ENCODE results near the gene MAPRE3.

Gene MAPRE3

DNA sequence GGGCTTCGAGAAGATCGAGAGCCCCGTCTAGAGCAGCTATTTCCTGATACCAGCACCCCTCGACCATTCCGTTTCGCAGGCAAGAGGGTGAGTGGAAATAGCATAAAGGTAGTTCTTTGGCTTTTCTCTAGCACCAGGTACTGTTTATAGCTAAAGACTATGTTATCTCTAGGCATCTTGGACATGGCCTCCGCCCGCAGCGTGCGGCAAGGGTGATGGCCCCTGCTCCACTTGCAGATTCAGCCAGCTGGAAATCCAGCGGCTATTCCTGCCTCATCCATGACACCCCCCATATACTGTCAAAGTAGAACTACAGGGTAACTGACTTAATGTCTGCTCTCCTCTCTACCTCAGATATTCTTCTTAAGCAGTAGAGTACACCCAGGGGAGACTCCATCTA, 84.3 kb downstream of the MAPRE3 start:
- no peak overlapping the region for H3K4me3 Mint-ChIP-seq
- H3K27ac Mint-ChIP-seq, result no peak overlapping the region
- H3K4me1 Mint-ChIP-seq, result peaks cover 15% of the 10 kb centered on the region
- H3K27me3 Mint-ChIP-seq, result no peaks in the 10 kb centered on the region
- ATAC-seq (ENCODE audit: low read depth), result no peak
- peaks cover 20% of the 10 kb centered on the region for H3K36me3 Mint-ChIP-seq
- no peaks in the 10 kb centered on the region for H3K9me3 Mint-ChIP-seq
- DNase-seq (ENCODE audit: low spot score in 2 of 2), result no peak

DNA sequence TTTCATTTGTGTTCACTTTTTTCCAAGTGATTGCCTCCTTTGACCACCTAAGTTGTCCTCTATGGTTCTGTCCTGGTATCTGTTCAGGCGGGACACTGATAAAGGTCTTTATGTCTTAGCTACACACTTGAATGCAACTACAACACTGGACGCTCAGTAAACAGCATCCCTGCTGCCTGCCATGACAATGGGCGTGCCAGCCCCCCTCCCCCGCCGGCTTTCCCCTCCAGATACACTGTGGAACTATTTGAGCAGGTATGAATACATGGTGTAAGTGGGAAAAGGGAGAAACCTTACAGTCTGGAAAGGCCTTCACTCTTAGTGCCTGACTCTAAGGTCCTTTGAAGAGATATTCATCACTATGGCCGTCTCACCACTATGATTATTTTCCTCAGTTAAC, 86.7 kb downstream of the MAPRE3 start:
- no peak for DNase-seq (ENCODE audit: low spot score in 2 of 2)
- no peak for ATAC-seq (ENCODE audit: low read depth)
- H3K27me3 Mint-ChIP-seq, result no peaks in the 10 kb centered on the region
- no peak overlapping the region for H3K4me3 Mint-ChIP-seq
- no peaks in the 10 kb centered on the region for H3K9me3 Mint-ChIP-seq
- peaks cover 20% of the 10 kb centered on the region for H3K36me3 Mint-ChIP-seq
- no peak overlapping the region for H3K27ac Mint-ChIP-seq
- peaks cover 5% of the 10 kb centered on the region for H3K4me1 Mint-ChIP-seq

DNA sequence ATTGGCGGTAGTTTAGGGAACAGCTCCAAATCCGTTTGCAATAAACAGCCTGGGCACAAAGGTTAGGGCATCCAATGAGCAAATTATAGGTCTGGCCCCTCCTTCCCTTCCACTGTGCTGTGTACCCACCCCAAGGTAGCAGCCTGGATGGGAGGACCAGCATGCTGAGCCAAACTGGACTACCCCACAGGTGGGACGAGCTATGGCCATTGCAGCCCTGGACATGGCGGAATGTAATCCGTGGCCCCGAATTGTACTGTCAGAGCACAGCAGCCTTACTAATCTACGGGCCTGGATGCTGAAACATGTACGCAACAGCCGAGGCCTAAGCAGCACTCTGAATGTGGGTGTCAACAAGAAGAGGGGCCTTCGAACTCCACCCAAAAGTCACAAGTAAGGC, 87.8 kb downstream of the MAPRE3 start:
- Mint-ChIP-seq H3K27me3 (no peaks in the 10 kb centered on the region), H3K9me3 (no peaks in the 10 kb centered on the region), H3K4me3 (no peak overlapping the region), H3K36me3 (peaks cover 23% of the 10 kb centered on the region), H3K27ac (no peak overlapping the region), H3K4me1 (peaks cover 7% of the 10 kb centered on the region)
- DNase-seq (ENCODE audit: low spot score in 2 of 2) (no peak), ATAC-seq (ENCODE audit: low read depth) (no peak)

GRCh38 chr2:27059141-27059820, 88.8 kb downstream of the MAPRE3 start:
- peaks cover 18% of the 10 kb centered on the region for H3K36me3 Mint-ChIP-seq
- H3K27me3 Mint-ChIP-seq, result no peaks in the 10 kb centered on the region

GRCh38 chr2:27060323-27060722, 89.9 kb downstream of the MAPRE3 start:
- Mint-ChIP-seq H3K9me3 (no peaks in the 10 kb centered on the region), H3K4me3 (no peak overlapping the region), H3K4me1 (peaks cover 7% of the 10 kb centered on the region), H3K36me3 (peaks cover 13% of the 10 kb centered on the region), H3K27me3 (no peaks in the 10 kb centered on the region), H3K27ac (no peak overlapping the region)
- ATAC-seq (ENCODE audit: low read depth), result no peak
- no peak for DNase-seq (ENCODE audit: low spot score in 2 of 2)

More at GRCh38 chr2:27059141-27059820, 88.8 kb downstream of the MAPRE3 start:
- ATAC-seq (ENCODE audit: low read depth), result no peak
- no peaks in the 10 kb centered on the region for H3K9me3 Mint-ChIP-seq
- peaks cover 10% of the 10 kb centered on the region for H3K4me1 Mint-ChIP-seq
- no peak overlapping the region for H3K27ac Mint-ChIP-seq
- no peak overlapping the region for H3K4me3 Mint-ChIP-seq
- no peak for DNase-seq (ENCODE audit: low spot score in 2 of 2)

DNA sequence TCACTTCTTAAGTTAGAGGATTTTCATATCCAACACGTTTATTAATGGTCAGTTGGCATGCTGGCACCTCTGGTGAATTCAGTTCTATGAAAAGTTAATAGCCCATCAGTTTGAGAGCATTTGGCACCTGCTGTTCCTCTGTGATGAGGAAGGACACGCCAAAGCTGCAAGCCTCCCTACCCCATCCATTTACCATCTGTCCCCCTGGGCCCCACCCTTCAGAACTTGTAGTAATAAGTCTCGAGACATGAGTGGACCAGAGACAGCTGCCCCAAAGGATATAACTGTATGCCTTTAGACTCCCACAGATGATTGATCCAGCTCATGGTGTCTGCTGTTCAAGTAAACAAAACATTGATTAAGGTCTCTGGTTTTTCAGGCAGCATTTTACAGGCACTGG, 94.7 kb downstream of the MAPRE3 start:
- peaks cover 23% of the 10 kb centered on the region for H3K36me3 Mint-ChIP-seq
- H3K4me1 Mint-ChIP-seq, result peaks cover 26% of the 10 kb centered on the region
- H3K27ac Mint-ChIP-seq, result no peak overlapping the region

GRCh38 chr2:27067385-27067784, 96.9 kb downstream of the MAPRE3 start:
- DNase-seq (ENCODE audit: low spot score in 2 of 2) (no peak), ATAC-seq (ENCODE audit: low read depth) (no peak)
- H3K36me3 Mint-ChIP-seq, result peaks cover 23% of the 10 kb centered on the region
- no peaks in the 10 kb centered on the region for H3K9me3 Mint-ChIP-seq
- H3K27me3 Mint-ChIP-seq, result no peaks in the 10 kb centered on the region
- no peak overlapping the region for H3K4me3 Mint-ChIP-seq
- H3K27ac Mint-ChIP-seq, result no peak overlapping the region
- peaks cover 32% of the 10 kb centered on the region for H3K4me1 Mint-ChIP-seq

More for the DNA sequence above, 94.7 kb downstream of the MAPRE3 start:
- no peaks in the 10 kb centered on the region for H3K27me3 Mint-ChIP-seq
- H3K9me3 Mint-ChIP-seq, result no peaks in the 10 kb centered on the region
- DNase-seq (ENCODE audit: low spot score in 2 of 2) (no peak), ATAC-seq (ENCODE audit: low read depth) (no peak)
- no peak overlapping the region for H3K4me3 Mint-ChIP-seq

DNA sequence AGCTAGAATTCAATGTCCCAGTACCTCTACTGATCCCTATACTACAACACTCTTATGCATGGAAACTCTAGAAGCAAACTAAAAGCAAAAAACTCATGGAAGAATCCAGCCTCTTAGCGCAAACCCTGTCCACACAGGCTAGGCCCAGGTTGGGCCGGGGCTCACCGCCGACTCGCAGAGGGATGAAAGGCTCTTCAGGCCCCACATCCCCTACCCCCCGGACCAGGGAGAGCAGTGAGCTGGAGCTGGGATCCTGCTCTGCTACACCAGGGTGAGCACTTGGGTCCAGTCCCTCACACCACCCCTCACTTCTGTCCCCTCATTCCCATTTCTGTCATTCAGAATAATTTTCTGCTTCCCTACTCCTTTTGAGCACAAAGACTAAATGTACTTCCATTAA, 99.0 kb downstream of the MAPRE3 start:
- H3K4me1 Mint-ChIP-seq, result peaks cover 28% of the 10 kb centered on the region
- H3K27ac Mint-ChIP-seq, result peak overlapping the region; percentile 93
- ATAC-seq (ENCODE audit: low read depth) (no peak), DNase-seq (ENCODE audit: low spot score in 2 of 2) (no peak)
- no peaks in the 10 kb centered on the region for H3K27me3 Mint-ChIP-seq
- no peaks in the 10 kb centered on the region for H3K9me3 Mint-ChIP-seq
- H3K4me3 Mint-ChIP-seq, result no peak overlapping the region
- H3K36me3 Mint-ChIP-seq, result peaks cover 19% of the 10 kb centered on the region

GRCh38 chr2:27069961-27070618, 99.7 kb downstream of the MAPRE3 start:
- peaks cover 19% of the 10 kb centered on the region for H3K36me3 Mint-ChIP-seq
- H3K4me3 Mint-ChIP-seq, result peak overlapping the region; percentile 98
- DNase-seq (ENCODE audit: low spot score in 2 of 2) (no peak), ATAC-seq (ENCODE audit: low read depth) (no peak)
- H3K27ac Mint-ChIP-seq, result peak overlapping the region; percentile 93
- H3K9me3 Mint-ChIP-seq, result no peaks in the 10 kb centered on the region
- H3K4me1 Mint-ChIP-seq, result peaks cover 34% of the 10 kb centered on the region
- no peaks in the 10 kb centered on the region for H3K27me3 Mint-ChIP-seq

DNA sequence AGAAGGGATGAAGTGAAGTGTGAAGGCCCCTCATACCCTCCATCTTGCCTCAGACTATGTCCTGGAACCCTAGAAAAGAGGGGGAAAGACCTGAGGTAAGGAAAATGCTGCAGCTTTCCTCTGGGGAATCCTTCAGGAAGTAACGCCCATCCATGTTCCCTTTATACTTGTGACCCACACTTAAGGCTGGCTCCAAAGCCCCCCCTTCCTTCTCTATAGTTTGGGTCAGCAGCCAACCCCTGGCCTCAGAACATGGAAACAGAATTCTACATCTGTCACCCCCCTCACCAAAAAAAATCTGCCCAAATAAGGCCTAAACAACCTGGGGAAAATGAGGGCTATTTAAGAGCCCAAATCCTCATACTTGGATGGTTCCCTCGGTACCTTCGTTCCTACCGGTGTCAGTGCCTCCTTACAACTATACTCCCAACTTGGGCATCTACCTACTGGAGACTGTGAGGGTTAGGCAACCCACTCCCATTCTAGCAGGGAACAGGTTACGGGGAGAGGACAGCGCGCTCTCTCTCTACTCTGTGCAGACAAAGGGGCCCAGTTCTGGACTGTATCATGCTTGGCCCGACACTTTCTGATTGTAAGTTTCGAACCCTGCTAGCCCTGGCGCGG, 100.3 kb downstream of the MAPRE3 start:
- DNase-seq (ENCODE audit: low spot score in 2 of 2) (no peak), ATAC-seq (ENCODE audit: low read depth) (peak; percentile 2)
- Mint-ChIP-seq H3K27me3 (no peaks in the 10 kb centered on the region), H3K4me1 (peaks cover 34% of the 10 kb centered on the region), H3K27ac (peak overlapping the region; percentile 93), H3K4me3 (peak overlapping the region; percentile 98), H3K36me3 (peaks cover 17% of the 10 kb centered on the region), H3K9me3 (no peaks in the 10 kb centered on the region)

DNA sequence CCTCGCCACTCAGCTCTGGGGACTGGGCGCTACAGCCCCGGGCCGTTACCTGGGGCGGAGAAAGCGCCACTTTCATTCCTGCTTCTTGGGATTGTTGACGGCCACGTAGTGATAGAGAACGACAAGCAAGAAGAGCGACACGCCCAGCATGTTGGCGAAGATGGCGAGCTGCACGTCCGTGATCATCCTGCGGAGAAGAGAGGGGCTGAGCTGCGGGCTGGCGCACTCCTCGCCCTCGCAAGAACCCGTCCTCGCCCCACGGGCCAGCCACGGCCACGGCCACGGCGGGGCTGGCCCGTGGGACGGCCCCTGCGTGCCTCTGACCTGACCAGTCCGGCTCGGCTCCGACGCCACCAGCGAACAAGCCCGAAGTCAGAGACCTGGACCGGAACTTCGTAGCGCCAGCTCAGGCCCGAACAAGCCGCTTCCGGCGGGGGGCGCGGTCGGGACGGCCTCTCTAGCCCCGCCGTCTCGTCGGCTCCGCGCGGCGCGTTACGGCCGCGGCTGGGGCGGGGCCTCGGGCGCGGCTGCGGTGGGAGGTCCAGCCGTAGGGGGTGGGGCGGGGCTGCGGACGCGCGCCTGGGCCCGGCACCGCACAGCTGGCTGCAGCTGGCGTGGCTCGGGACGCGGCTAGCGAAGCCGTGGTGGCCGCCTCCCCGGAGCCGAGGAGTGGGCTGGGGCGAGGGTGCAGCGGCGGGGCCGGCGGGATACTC, 101.0 kb downstream of the MAPRE3 start, which contains the start of gene OST4:
Gene OST4 (minus strand): TSS at position 378 of the 713 bp plus-strand sequence.
- DNase-seq (ENCODE audit: low spot score in 2 of 2), result peak; percentile 87 to 89
- peak; percentile 92 for ATAC-seq (ENCODE audit: low read depth)
- no peaks in the 10 kb centered on the region for H3K27me3 Mint-ChIP-seq
- peak within 1 kb of the TSS; percentile 98 for H3K4me3 Mint-ChIP-seq
- peak within 1 kb of the TSS; percentile 93 for H3K27ac Mint-ChIP-seq
- H3K9me3 Mint-ChIP-seq, result no peaks in the 10 kb centered on the region
- peaks cover 13% of the 10 kb centered on the region for H3K36me3 Mint-ChIP-seq
- peaks cover 37% of the 10 kb centered on the region for H3K4me1 Mint-ChIP-seq

DNA sequence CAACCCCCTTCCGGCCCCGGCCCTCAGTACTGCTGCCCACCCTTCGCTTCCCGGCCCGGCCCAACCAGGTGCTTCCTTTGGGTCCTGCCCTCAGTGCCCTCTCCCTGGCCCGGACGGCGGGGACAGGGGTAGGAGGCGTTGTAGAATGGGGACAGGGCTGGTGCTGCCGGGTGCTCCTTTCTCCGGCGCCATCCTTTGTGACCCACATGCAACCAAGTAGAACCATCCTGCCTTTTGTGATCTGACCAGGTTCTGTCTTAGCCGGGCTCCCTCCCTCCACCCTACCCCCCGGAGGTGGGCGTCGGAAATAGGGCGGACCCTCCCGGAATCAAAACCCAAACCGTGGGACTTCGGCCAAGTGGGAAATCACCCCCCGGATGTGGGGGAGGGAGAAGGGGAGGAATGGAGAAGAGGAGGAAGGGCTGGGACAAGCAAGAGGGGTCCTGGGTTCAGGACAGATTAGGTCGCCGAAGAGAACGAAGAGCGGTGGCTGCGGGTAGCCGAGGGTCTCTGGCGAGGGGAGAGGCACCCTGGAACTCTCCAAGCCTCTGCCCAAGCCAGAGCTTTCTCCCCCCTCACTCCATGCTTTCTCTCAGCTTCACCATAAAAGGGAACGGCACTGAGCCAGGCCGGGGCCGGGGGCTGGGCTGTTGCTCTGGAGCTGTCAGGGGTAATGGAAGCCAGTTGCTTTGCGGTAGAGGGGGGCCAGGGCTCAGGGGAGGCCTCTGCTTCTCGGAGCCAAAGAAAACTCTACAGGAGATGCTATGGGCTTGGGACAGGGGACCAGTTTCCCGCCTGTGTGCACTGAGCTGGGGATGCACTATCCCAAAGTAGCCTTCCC, 101.8 kb downstream of the MAPRE3 start:
- Mint-ChIP-seq H3K27me3 (no peaks in the 10 kb centered on the region), H3K9me3 (no peaks in the 10 kb centered on the region), H3K4me1 (peaks cover 41% of the 10 kb centered on the region), H3K4me3 (peak overlapping the region; percentile 83), H3K27ac (peak overlapping the region; percentile 93), H3K36me3 (peaks cover 13% of the 10 kb centered on the region)
- ATAC-seq (ENCODE audit: low read depth) (no peak), DNase-seq (ENCODE audit: low spot score in 2 of 2) (no peak)

DNA sequence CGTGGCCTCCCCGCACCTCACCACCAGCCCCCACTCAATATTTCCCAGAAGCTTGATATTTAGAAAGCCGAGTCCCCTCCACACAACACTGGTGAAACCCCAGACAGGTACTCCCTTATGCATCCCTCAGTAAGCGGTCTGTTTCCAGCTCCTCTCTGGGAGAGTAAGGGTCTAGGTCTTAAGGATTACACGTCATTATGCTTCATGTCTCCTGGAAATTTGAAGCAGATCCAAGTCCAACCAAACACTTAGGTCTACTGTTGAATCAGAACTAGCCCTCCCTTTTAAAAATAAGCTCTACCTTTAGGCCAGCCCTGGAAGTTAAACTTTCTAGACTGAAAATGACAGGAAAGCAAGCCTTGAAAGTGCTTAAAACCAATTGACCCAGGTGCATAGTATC, 102.5 kb downstream of the MAPRE3 start:
- Mint-ChIP-seq H3K27me3 (peaks cover 1% of the 10 kb centered on the region), H3K4me1 (peaks cover 46% of the 10 kb centered on the region), H3K27ac (no peak overlapping the region), H3K9me3 (no peaks in the 10 kb centered on the region), H3K4me3 (peak overlapping the region; percentile 51), H3K36me3 (peaks cover 11% of the 10 kb centered on the region)
- DNase-seq (ENCODE audit: low spot score in 2 of 2) (no peak), ATAC-seq (ENCODE audit: low read depth) (no peak)

Measured in memory B cell (primary cell).